GM19328 (cell line): ENCODE data around the gene SDCBP2.

Source experiments
- ATAC-seq: cut with Tn5 transposase; IDR thresholded peaks from one replicate; pipeline ENCODE4 v1.9.1; 2021; ENCODE audit warnings: mild to moderate bottlenecking, moderate library complexity; ENCODE audit not compliant: unreplicated experiment

Gene SDCBP2

GRCh38 chr20:1278993-1279392 is 49.9 kb downstream of the SDCBP2 start:
- no peak for ATAC-seq

- no peak for ATAC-seq
These were observed 51.2 kb downstream of the SDCBP2 start for GRCh38 chr20:1277529-1278322.

- no peak for ATAC-seq
These were observed 53.0 kb downstream of the SDCBP2 start for GRCh38 chr20:1275919-1276318.

- ATAC-seq = no peak
These were observed 54.2 kb downstream of the SDCBP2 start for GRCh38 chr20:1274485-1275311.

GRCh38 chr20:1273366-1273765 is 55.6 kb downstream of the SDCBP2 start:
- ATAC-seq = no peak

- no peak for ATAC-seq
These were observed 56.4 kb downstream of the SDCBP2 start for GRCh38 chr20:1272368-1273100.

GRCh38 chr20:1269850-1270249 is 59.1 kb downstream of the SDCBP2 start:
- ATAC-seq = no peak

- ATAC-seq = no peak
These were observed 59.7 kb downstream of the SDCBP2 start for GRCh38 chr20:1269235-1269634.

- no peak for ATAC-seq
These were observed 61.0 kb downstream of the SDCBP2 start for GRCh38 chr20:1267809-1268374.

- ATAC-seq = no peak
These were observed 61.8 kb downstream of the SDCBP2 start for GRCh38 chr20:1267161-1267560.

GRCh38 chr20:1266167-1266973 is 62.6 kb downstream of the SDCBP2 start, which contains the start of gene SNPH:
TSS of gene SNPH (plus strand) at chr20:1266294. CDS start at chr20:1296240, 29,946 bp downstream.
- no peak for ATAC-seq

- no peak for ATAC-seq
These were observed 63.1 kb downstream of the SDCBP2 start for GRCh38 chr20:1265916-1266166.

GRCh38 chr20:1265226-1265915 is 63.6 kb downstream of the SDCBP2 start:
- ATAC-seq = no peak

GRCh38 chr20:1264727-1265126 is 64.2 kb downstream of the SDCBP2 start:
- no peak for ATAC-seq

- ATAC-seq = no peak
These were observed 65.1 kb downstream of the SDCBP2 start for GRCh38 chr20:1263853-1264252.
